ENCODE data around the gene TUFM. TPM values are rescaled to one million over a fixed set of nuclear protein-coding genes. Genes with fewer than 3 reads are reported as not detected.
"Not testable (repeated sequence)": the region's sequence is repeated elsewhere in the genome, so short reads cannot be mapped to it uniquely, and the experiment has no call there.

The TUFM gene
- total RNA-seq, 2 donors from 2014 or later: 167 to 183 TPM

DNA sequence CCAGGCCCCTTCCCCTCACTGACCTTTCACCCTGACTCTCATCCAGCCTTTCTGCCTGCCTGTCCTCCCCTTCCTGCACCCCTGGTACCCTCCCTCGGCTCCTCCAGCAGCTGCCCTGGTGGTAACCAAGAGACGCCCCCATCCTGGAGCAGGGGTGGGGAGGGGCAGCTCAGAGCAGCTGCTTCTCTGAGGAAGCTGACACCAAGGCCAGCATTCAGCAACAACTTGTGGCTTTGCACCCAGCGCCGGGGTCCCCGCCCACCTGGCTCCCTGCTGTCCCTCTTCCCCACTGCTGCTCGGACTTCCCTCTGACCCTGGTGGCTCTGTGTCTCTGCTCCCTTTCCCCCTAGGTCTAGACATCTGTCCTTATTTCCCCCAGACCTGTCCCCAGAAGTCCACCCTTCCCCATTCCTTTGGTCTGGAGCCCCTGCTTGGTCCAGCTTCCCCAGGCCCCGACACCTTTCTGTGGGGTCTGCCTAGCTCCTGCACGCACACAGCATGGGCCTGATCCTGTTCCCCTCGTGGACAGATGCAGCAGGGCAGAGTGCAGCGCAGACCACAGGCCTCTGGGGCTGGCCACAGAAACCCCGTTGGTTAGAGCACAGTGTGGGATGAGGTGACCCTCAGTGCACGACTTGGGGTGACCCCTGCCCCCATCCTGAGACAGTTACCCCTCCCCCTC lies 31.0 kb upstream of the TUFM start:
- intact Hi-C loops (cut with DNase I): no loop called here
- ATAC-seq (no peak), DNase-seq (no peak)

DNA sequence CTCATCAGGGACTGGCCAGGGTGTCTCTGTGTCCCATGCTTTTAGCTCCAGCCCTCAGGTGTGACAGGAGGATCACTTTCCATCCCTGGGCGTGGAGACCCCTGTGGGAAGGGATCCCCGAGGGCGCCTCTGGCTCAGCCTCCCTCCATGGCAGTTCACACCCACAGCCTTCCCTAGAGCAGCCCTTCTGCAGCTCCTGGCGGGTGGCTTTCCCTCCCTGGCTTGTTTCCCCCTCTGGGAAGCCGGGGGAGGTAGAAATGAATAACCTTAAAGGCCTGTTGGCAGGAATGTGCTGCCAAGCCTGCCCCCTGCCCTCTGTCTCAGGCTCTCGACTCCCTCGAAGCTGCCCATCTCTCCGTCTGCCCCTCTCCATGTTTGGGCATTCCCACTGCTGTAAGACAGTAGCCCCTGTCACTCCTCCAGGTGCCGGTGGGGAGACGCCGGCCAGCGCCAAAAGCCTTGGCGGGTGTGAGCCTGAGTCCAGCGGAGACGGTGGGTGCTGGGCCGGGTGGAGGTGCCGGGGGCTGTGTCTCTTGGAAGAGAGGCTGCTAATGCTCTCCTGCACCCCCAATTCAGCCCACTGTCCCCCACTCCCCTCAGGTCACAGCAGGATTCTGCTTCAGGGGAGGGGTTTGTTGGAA lies 30.0 kb upstream of the TUFM start:
- no peak for DNase-seq
- ATAC-seq: no peak
- intact Hi-C loops (cut with DNase I): no loop called here

DNA sequence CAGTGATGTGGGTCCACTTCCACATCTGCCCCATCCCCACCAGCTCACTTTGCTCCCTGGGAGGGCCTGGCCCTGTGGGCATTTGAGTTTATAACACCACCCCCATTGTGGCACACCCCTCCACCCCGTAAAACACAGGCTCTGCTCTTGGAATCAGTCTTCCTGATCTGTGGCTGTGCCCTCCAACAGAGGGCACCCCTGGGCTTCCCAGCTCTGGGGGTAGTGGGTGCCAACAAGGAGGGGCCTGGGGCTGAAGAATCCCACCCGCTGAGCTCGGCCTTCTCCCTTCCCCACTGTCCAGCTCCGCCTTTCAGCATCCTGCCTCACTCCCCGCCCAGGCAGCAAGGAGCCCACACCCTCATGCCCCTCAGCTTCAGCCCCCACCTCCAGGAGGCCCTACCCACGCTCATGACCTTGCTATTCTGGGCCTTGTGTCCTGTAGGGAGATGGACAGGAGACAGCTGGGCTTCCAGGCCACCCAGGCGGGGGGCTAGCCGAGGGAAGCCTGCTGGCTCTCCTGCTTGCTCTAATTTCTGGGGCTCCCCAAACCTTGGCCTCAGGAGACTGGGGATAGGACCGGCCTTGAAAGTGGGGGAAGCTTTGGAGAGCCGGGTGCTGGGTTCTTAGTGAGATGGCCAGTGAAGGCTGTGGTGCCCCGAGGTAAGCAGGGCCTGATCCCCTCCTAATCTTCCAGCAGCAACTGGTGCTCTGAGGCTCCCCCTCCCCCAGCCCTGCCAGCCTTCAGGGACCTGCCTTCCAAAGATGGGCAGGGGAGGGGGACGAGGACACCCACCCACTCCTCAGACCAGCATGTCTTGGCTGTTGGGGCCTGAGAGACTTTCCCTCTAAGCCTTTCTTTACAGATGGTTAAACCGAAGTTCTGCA lies 29.2 kb upstream of the TUFM start:
- intact Hi-C loops (cut with DNase I): no loop called here
- no peak for DNase-seq
- no peak for ATAC-seq

DNA sequence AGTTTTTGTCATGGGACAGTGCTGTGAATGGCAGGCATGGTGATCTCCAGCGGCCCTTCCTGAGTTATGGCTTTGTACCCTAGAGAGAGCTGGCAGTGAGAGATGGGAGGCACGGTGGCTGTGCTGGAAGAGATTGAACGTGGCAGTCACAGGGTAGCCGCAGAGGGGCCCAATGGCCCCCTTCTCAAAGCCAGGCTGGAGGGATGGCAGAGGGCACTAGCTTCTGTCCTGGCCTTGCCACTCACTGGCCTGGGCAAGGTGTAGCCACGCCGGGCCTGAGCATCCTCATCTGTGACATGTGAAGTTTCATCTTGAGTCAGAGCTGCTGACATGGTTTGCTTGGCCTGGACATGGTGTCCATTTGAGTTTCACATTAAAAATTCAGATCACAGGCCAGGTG lies 28.3 kb upstream of the TUFM start:
- ATAC-seq: no peak
- no peak for DNase-seq
- intact Hi-C loops (cut with DNase I): no loop called here

DNA sequence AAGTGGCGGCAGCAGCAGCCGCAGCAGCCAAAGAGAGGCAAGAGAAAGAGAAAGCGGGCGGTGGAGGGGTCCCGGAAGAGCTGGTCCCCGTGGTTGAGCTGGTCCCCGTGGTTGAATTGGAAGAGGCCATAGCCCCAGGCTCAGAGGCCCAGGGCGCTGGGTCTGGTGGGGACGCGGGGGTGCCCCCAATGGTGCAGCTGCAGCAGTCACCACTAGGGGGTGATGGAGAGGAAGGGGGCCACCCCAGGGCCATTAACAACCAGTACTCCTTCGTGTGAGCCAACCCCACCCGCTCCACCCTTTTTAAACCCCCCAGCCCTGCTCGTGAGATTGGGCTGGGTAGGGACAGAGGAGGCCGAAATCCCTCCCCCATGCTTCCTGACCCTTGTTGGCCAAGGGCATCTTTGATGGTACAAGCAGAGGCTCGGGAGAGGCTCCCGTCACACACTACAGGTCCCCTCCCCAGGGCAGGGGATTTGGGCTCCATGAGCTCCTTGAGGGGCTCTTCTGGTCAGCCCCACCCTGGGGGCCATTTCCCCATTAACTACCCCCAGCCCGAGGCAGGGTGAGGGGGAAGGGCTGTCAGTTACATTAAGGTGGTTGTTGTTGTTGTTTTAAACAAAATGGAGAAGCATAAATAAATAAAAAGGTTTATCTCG lies 27.5 kb upstream of the TUFM start:
- intact Hi-C loops (cut with DNase I): no loop called here
- ATAC-seq: peak in 1 of 2 donors; percentile 13

DNA sequence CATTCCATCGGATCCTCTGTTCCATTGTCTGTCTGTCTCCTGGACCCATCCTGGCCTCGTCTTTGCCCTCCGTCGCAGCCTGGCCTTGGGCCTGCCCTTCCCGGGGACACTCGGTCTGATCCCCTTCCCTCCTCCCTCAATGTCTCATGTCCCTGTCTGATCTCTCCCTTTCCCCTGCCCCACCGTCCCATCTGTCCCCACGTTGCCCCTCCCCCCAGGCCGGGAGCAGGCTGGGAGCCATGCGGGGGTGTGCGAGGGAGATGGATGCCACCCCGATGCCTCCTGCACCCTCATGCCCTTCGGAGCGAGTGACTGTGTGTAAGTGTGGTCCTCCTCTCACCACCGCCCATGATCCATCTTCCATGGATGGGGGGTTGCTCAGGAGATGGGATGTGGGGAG lies 26.8 kb upstream of the TUFM start:
- DNase-seq (no peak), ATAC-seq (no peak)
- intact Hi-C loops (cut with DNase I): no loop called here

More for the DNA sequence above, 27.5 kb upstream of the TUFM start:
- no peak for DNase-seq

GRCh38 chr16:28869201-28869600 lies 23.1 kb upstream of the TUFM start:
- intact Hi-C loops (cut with DNase I): no loop called here
- ATAC-seq (no peak), DNase-seq (no peak)

- DNase-seq; intact Hi-C loops (cut with DNase I); ATAC-seq: not testable (repeated sequence)
Measured at GRCh38 chr16:28867646-28868045, 21.5 kb upstream of the TUFM start.

GRCh38 chr16:28867241-28867640 lies 21.1 kb upstream of the TUFM start:
- intact Hi-C loops (cut with DNase I): no loop called here
- ATAC-seq (no peak), DNase-seq (no peak)

- intact Hi-C loops (cut with DNase I): no loop called here
- DNase-seq (no peak), ATAC-seq (no peak)
Measured at GRCh38 chr16:28866454-28866804, 20.3 kb upstream of the TUFM start.

GRCh38 chr16:28865722-28866453 lies 19.7 kb upstream of the TUFM start:
- ATAC-seq: no peak
- no peak for DNase-seq
- intact Hi-C loops (cut with DNase I): no loop called here

GRCh38 chr16:28865001-28865688 lies 19.0 kb upstream of the TUFM start:
- intact Hi-C loops (cut with DNase I): no loop called here
- DNase-seq (no peak), ATAC-seq (no peak)

GRCh38 chr16:28863929-28864793 lies 18.0 kb upstream of the TUFM start:
- DNase-seq (peak; percentile 44), ATAC-seq (peak; percentile 1 to 23)
- intact Hi-C loops (cut with DNase I): no loop called here

- DNase-seq (no peak), ATAC-seq (no peak)
- intact Hi-C loops (cut with DNase I): no loop called here
Measured at GRCh38 chr16:28859326-28859725, 13.2 kb upstream of the TUFM start.

GRCh38 chr16:28858421-28858820 lies 12.3 kb upstream of the TUFM start:
- ATAC-seq: no peak
- no peak for DNase-seq
- intact Hi-C loops (cut with DNase I): no loop called here

DNA sequence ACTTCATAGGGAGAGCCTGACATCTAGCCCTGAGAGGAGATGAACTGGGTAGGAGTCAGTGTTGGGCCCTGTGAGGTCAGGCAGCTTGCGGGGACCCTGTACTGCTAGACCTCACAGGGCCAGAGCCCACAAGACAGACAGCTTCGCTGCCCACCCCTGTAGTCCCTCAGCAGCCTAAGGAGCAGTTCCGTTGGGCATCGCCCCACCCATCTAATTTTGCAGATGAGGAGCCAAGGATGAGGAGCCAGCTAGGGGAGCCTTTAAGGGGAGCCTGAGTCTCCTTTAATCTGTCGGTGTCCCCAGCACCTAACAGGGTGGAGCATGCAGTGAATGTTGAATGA lies 755 bp upstream of the TUFM start:
- no peak for DNase-seq
- peak; percentile 12 to 22 for ATAC-seq
- intact Hi-C loops (cut with DNase I): loop anchor here in 1 of 2 donors (10.0 kb wide), 1 partner anchor 98 kb away; no protein-coding TSS in a partner anchor

- DNase-seq (no peak), ATAC-seq (peak in 1 of 2 donors; percentile 0)
- intact Hi-C loops (cut with DNase I): loop anchor here in 1 of 2 donors (10.0 kb wide), 1 partner anchor 99 kb away; no protein-coding TSS in a partner anchor
Measured at GRCh38 chr16:28845761-28846079, 428 bp downstream of the TUFM start.

DNA sequence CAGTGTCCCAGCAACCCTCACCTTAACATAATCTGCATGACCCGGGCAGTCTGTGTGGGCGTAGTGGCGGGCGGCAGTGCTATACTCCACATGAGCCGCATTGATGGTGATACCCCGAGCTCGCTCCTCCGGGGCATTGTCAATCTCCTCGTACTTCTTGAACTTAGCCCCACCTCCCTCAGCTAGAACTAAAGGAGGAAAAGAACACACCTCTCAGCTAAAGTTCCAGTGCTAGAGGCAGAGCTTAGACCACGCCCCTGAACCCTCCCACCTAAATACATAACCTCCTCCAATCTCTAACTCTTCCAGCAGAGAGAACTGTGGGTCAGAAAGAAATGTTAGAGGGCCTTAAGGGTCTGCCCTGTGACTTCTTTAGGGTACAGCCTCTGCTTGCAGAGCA lies 855 bp downstream of the TUFM start:
- ATAC-seq: no peak
- no peak for DNase-seq
- intact Hi-C loops (cut with DNase I): loop anchor here in 1 of 2 donors (10.0 kb wide), 1 partner anchor 100 kb away; no protein-coding TSS in a partner anchor

All from left cardiac atrium (tissue), 4 donors.